Vagina (tissue), 2 donors: ENCODE results near the gene OR2V2.
"Not testable (repeated sequence)": the region's sequence is repeated elsewhere in the genome, so short reads cannot be mapped to it uniquely, and the experiment has no call there.

ENCODE experiments used
- CTCF ChIP-seq, 3 experiments: fragments of 450-650 bp in 2 of 3; fragments of 200-600 bp in 1 of 3; sonication (generic) in 1 of 3; IDR thresholded peaks; one replicate each; pipeline ENCODE4 v1.5.1; 2017 to 2019; ENCODE audit warnings: antibody characterized with exemption in 3 of 3, mild to moderate bottlenecking in 2 of 3, moderate library complexity in 2 of 3
- POLR2A ChIP-seq, 2 donors: fragments of 450-650 bp; IDR thresholded peaks; one replicate each; pipeline ENCODE4 v1.6.1; 2017; ENCODE audit warnings: antibody characterized with exemption in 2 of 2, mild to moderate bottlenecking in 2 of 2, moderate library complexity in 2 of 2
- POLR2AphosphoS5 ChIP-seq, 2 donors: sonication (generic); formaldehyde crosslinking; IDR thresholded peaks; one replicate each; pipeline ENCODE4 v1.9.0; 2017; ENCODE audit warnings: antibody characterized with exemption in 2 of 2, mild to moderate bottlenecking in 2 of 2, low read depth in 1 of 2; ENCODE audit not compliant: insufficient read depth in 1 of 2

- TF ChIP-seq CTCF (IDR thresholded peaks at IDR 0.05); POLR2AphosphoS5 (IDR thresholded peaks at IDR 0.05; ENCODE audit: insufficient read depth in 1 of 2, low read depth in 1 of 2); POLR2A (IDR thresholded peaks at IDR 0.05): not testable (repeated sequence)
Observed at GRCh38 chr5:181113572-181113971, 33.8 kb upstream of the OR2V2 start.
